ENCODE data around the gene MAP3K12. TPM values are rescaled to one million over a fixed set of nuclear protein-coding genes. Genes with fewer than 3 reads are reported as not detected.

MAP3K12 gene
- total and polyA plus RNA-seq, 2 of the 8 experiments (the other 6 are each of a cell fraction or from before 2014, with no cell fraction given), result 23.4 to 42.7 TPM

- TF ChIP-seq CHD7 (IDR thresholded peaks at IDR 0.05; ENCODE audit: insufficient replicate concordance, low read length) (no peak), SIN3A (conservative IDR thresholded peaks at IDR 0.05 in 1 of 2, IDR thresholded peaks at IDR 0.05 in 1 of 2; ENCODE audit: low read depth in 1 of 2, low read length in 2 of 2) (no peak), CHD2 (IDR thresholded peaks at IDR 0.05; ENCODE audit: low read length) (no peak), ATF2 (IDR thresholded peaks at IDR 0.05; ENCODE audit: low read length) (no peak), CBX8 (IDR thresholded peaks at IDR 0.05; ENCODE audit: borderline replicate concordance, low read depth, low read length) (no peak), HDAC6 (IDR thresholded peaks at IDR 0.05; ENCODE audit: low read depth, low read length) (no peak), TBP (IDR thresholded peaks at IDR 0.05; ENCODE audit: low read depth, low read length) (no peak), POLR2AphosphoS5 (IDR thresholded peaks at IDR 0.05; ENCODE audit: low read depth, low read length) (no peak), RAD21 (IDR thresholded peaks at IDR 0.05 in 1 of 2, conservative IDR thresholded peaks at IDR 0.05 in 1 of 2; ENCODE audit: low read depth in 2 of 2, low read length in 2 of 2) (no peak)
Observed at GRCh38 chr12:53530920-53531319, 31.7 kb upstream of the MAP3K12 start (continued).
